GM12875 (cell line): Measurements from ENCODE around the gene ORC1.

Experiments used
- H3K4me3 ChIP-seq: one replicate; pipeline ENCODE4 v1.5.1; 2011; ENCODE audit warnings: low read depth, low read length, control low read depth
- CTCF ChIP-seq: IDR thresholded peaks from 2 replicates; pipeline ENCODE4 v1.5.1; 2011; ENCODE audit warnings: low read depth, mild to moderate bottlenecking, control low read depth, inconsistent platforms, low read length, moderate library complexity, borderline replicate concordance; ENCODE audit not compliant: insufficient read depth

ORC1 gene

GRCh38 chr1:52404116-52404974, at the start of gene ORC1, which contains the start of gene PRPF38A:
ORC1 (minus strand) TSS chr1:52404423; CDS start chr1:52402223, 2,200 bp downstream.
PRPF38A (plus strand) TSS chr1:52404602; CDS start chr1:52404750, 148 bp downstream.
- TF ChIP-seq CTCF, result peak; percentile 58; the same call in 1 of the 2 replicates
- H3K4me3 ChIP-seq, result peak within 1 kb of the TSS; percentile 70

DNA sequence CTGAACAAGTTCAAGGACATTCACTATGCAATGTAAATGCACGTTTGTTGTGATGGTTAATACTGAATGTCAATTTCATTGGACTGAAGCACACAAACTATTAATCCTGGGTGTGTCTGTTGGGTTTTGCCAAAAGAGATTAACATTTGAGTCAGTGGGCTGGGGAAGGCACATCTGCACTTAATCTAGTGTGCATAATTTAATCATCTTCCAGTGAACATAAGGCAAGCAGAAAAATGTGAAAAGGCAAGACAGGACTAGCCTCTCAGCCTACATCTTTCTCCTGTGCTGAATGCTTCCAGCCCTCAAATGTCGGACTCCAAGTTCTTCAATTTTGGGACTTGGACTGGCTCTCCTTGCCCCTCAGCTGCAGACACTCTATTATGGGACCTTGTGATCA, 40.2 kb upstream of the ORC1 start:
- TF ChIP-seq CTCF, result no peak
- no peak overlapping the region for H3K4me3 ChIP-seq

DNA sequence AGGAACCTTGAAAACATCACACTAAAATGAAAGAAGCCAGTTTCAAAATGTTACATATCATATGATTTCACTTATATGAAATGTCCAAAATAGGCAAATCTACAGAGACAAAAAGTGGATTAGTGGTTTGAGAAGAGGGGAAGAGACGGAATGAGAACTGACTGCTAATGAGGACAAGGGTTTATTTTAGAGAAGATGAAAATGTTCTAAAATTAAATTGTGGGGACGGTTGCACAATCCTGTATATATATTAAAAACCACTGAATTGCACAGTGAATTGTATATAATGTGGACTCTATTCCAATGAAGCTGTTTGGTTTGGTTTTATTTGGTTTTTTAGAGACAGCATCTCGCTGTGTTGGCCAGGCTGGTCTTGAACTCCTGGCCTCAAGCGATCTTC, 35.8 kb upstream of the ORC1 start:
- H3K4me3 ChIP-seq, result no peak overlapping the region
- no peak for TF ChIP-seq CTCF

- no peak for TF ChIP-seq CTCF
Measured at GRCh38 chr1:52436817-52437216, 32.6 kb upstream of the ORC1 start.

GRCh38 chr1:52435650-52436049, 31.4 kb upstream of the ORC1 start:
- no peak overlapping the region for H3K4me3 ChIP-seq
- no peak for TF ChIP-seq CTCF

More at GRCh38 chr1:52436817-52437216, 32.6 kb upstream of the ORC1 start:
- H3K4me3 ChIP-seq, result no peak overlapping the region

- no peak overlapping the region for H3K4me3 ChIP-seq
- no peak for TF ChIP-seq CTCF
Measured at GRCh38 chr1:52435211-52435610, 31.0 kb upstream of the ORC1 start.

- no peak overlapping the region for H3K4me3 ChIP-seq
- TF ChIP-seq CTCF, result no peak
Measured at GRCh38 chr1:52432807-52433206, 28.6 kb upstream of the ORC1 start.
